GM12872 (cell line): Measurements from ENCODE around the gene CTSH.

Experiments
- CTCF ChIP-seq: IDR thresholded peaks from 3 replicates; pipeline ENCODE4 v1.5.1; 2011; ENCODE audit warnings: low read depth, mild to moderate bottlenecking, low read length, moderate library complexity; ENCODE audit not compliant: insufficient read depth

CTSH gene

GRCh38 chr15:78933823-78934654, 10.8 kb downstream of the CTSH start:
- no peak for TF ChIP-seq CTCF

GRCh38 chr15:78933187-78933822, 11.5 kb downstream of the CTSH start:
- TF ChIP-seq CTCF, result no peak

- no peak for TF ChIP-seq CTCF
Measured at GRCh38 chr15:78932258-78932808, 12.5 kb downstream of the CTSH start.

- TF ChIP-seq CTCF, result no peak
Measured at GRCh38 chr15:78931439-78932257, 13.2 kb downstream of the CTSH start.

- no peak for TF ChIP-seq CTCF
Measured at GRCh38 chr15:78930577-78931388, 14.1 kb downstream of the CTSH start.

GRCh38 chr15:78929536-78930264, 15.1 kb downstream of the CTSH start:
- TF ChIP-seq CTCF, result no peak
